Nephron (organoid): ENCODE measurements around the gene EXOG.
"Not testable (repeated sequence)": the region's sequence is repeated elsewhere in the genome, so short reads cannot be mapped to it uniquely, and the experiment has no call there.

Source experiments
- H3K27ac Mint-ChIP-seq, 3 experiments: 2 replicates each; pipeline ENCODE4 v1.8.0; 2020; ENCODE audit warnings: mixed read lengths in 3 of 3, mild to moderate bottlenecking in 2 of 3, moderate library complexity in 1 of 3
- H3K27me3 Mint-ChIP-seq: 2 replicates; pipeline ENCODE4 v1.8.0; 2021; ENCODE audit warnings: low read depth, mild to moderate bottlenecking, moderate library complexity, mixed read lengths
- H3K36me3 Mint-ChIP-seq: 2 replicates; pipeline ENCODE4 v1.8.0; 2020; ENCODE audit warnings: low read depth, mixed read lengths
- H3K4me1 Mint-ChIP-seq: 2 replicates; pipeline ENCODE4 v1.8.0; 2020; ENCODE audit warnings: mixed read lengths
- H3K4me3 Mint-ChIP-seq, 3 experiments: 2 replicates each; pipeline ENCODE4 v1.8.0; 2020; ENCODE audit warnings: mild to moderate bottlenecking in 3 of 3, mixed read lengths in 3 of 3, moderate library complexity in 2 of 3
- H3K9me3 Mint-ChIP-seq: 2 replicates; pipeline ENCODE4 v1.8.0; 2020; ENCODE audit warnings: mixed read lengths
- CTCF ChIP-seq, 3 experiments: fragments of 200-600 bp; sonication (generic); IDR thresholded peaks; one replicate each; pipeline ENCODE4 v1.5.0; 2021; ENCODE audit warnings: antibody characterized with exemption in 3 of 3; ENCODE audit not compliant: unreplicated experiment in 3 of 3

The EXOG gene

GRCh38 chr3:38564631-38565338 is 68.6 kb downstream of the EXOG start:
- Mint-ChIP-seq H3K4me3 (no peak overlapping the region), H3K36me3 (no peaks in the 10 kb centered on the region), H3K4me1 (no peaks in the 10 kb centered on the region), H3K27me3 (no peaks in the 10 kb centered on the region), H3K9me3 (peaks cover 2% of the 10 kb centered on the region), H3K27ac (no peak overlapping the region)
- TF ChIP-seq CTCF (IDR thresholded peaks at IDR 0.05; ENCODE audit: unreplicated experiment in 3 of 3): no peak

- Mint-ChIP-seq H3K36me3 (no peaks in the 10 kb centered on the region), H3K9me3 (no peaks in the 10 kb centered on the region), H3K4me1 (no peaks in the 10 kb centered on the region), H3K27ac (no peak overlapping the region), H3K4me3 (no peak overlapping the region), H3K27me3 (no peaks in the 10 kb centered on the region)
- no peak for TF ChIP-seq CTCF (IDR thresholded peaks at IDR 0.05; ENCODE audit: unreplicated experiment in 3 of 3)
Measured at GRCh38 chr3:38565339-38566214, 69.4 kb downstream of the EXOG start.

- no peak overlapping the region for H3K4me3 Mint-ChIP-seq
- H3K27me3 Mint-ChIP-seq: no peaks in the 10 kb centered on the region
- no peaks in the 10 kb centered on the region for H3K36me3 Mint-ChIP-seq
- H3K4me1 Mint-ChIP-seq: no peaks in the 10 kb centered on the region
- TF ChIP-seq CTCF (IDR thresholded peaks at IDR 0.05; ENCODE audit: unreplicated experiment in 3 of 3): no peak
- H3K9me3 Mint-ChIP-seq: no peaks in the 10 kb centered on the region
- H3K27ac Mint-ChIP-seq: no peak overlapping the region
Measured at GRCh38 chr3:38566215-38566528, 70.0 kb downstream of the EXOG start.

- not testable (repeated sequence) for H3K36me3 Mint-ChIP-seq, H3K4me3 Mint-ChIP-seq, H3K27ac Mint-ChIP-seq, H3K27me3 Mint-ChIP-seq, H3K4me1 Mint-ChIP-seq, H3K9me3 Mint-ChIP-seq
Measured at GRCh38 chr3:38566794-38567193, 70.7 kb downstream of the EXOG start.

GRCh38 chr3:38567498-38567897 is 71.4 kb downstream of the EXOG start:
- Mint-ChIP-seq H3K27me3 (no peaks in the 10 kb centered on the region), H3K9me3 (peaks cover 2% of the 10 kb centered on the region), H3K36me3 (no peaks in the 10 kb centered on the region), H3K4me1 (no peaks in the 10 kb centered on the region), H3K27ac (no peak overlapping the region), H3K4me3 (no peak overlapping the region)
- TF ChIP-seq CTCF (IDR thresholded peaks at IDR 0.05; ENCODE audit: unreplicated experiment in 3 of 3): no peak

GRCh38 chr3:38573111-38573510 is 77.0 kb downstream of the EXOG start:
- Mint-ChIP-seq H3K9me3 (peaks cover 2% of the 10 kb centered on the region), H3K27me3 (no peaks in the 10 kb centered on the region), H3K27ac (no peak overlapping the region), H3K4me1 (no peaks in the 10 kb centered on the region), H3K4me3 (no peak overlapping the region), H3K36me3 (no peaks in the 10 kb centered on the region)
- TF ChIP-seq CTCF (IDR thresholded peaks at IDR 0.05; ENCODE audit: unreplicated experiment in 3 of 3): no peak
